GM19193 (cell line): ENCODE results near the gene C1orf105.

Experiments used
- POLR2A ChIP-seq: IDR thresholded peaks from 4 replicates; pipeline ENCODE4 v1.6.1; 2011; ENCODE audit not compliant: insufficient read depth, insufficient read length; ENCODE audit errors: extremely low read depth

The C1orf105 gene

GRCh38 chr1:172453607-172454006 lies 33.1 kb downstream of the C1orf105 start:
- TF ChIP-seq POLR2A: no peak

- TF ChIP-seq POLR2A: no peak
These were observed 35.0 kb downstream of the C1orf105 start for GRCh38 chr1:172455451-172455850.

- no peak for TF ChIP-seq POLR2A
These were observed 35.9 kb downstream of the C1orf105 start for GRCh38 chr1:172456344-172456769.

GRCh38 chr1:172457479-172458130 lies 37.1 kb downstream of the C1orf105 start:
- no peak for TF ChIP-seq POLR2A

GRCh38 chr1:172460177-172460576 lies 39.7 kb downstream of the C1orf105 start:
- TF ChIP-seq POLR2A: no peak

- no peak for TF ChIP-seq POLR2A
These were observed 40.4 kb downstream of the C1orf105 start for GRCh38 chr1:172460887-172461315.

GRCh38 chr1:172465617-172466016 lies 45.1 kb downstream of the C1orf105 start:
- no peak for TF ChIP-seq POLR2A

DNA sequence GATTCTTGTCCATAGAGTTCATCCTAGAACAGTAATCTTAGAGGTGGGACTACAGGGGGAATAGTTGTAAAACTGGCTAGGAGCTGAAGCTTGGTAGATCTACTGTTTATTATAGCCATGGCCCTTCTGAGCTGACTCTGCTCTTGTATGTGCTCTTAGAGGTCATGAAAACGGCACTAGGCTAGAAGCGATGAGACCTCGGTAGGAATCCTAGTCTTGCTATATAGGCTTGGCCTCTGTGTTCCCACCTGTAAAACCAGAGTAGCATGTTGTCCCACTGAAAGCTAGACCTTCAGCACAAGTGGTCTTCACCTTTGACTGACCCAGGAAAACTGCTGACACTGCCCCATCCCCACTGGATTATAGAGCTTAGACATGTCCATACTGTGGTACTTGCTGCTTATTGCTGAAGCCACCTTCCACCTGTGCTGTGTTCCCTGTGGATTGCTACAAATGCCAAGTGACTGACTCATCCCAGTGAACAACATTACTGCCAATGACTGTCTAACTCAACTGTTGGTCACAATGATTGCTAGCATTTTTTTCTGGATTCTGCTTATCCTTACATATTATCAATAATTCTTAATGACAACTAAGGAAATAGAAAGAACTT lies 46.4 kb downstream of the C1orf105 start:
- TF ChIP-seq POLR2A: no peak

DNA sequence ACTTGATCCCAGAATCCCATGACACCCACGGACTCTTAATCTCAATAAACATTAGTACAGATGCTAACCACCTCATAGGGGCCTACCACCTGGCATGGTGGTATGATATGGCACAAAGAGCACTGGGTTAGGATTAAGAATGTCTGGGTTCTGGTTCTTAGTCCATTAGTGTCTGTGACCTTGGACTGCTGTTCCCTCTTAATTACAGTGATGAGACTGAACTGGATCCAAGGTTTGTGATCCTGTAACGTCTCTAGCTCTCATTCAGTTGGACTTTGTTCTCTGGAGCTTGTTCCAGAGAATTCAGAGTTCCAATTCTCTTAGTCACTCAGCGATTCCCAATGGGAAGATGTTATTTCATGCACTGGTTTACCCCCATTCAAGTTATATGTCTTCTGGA lies 47.0 kb downstream of the C1orf105 start:
- TF ChIP-seq POLR2A: no peak

- no peak for TF ChIP-seq POLR2A
These were observed 47.8 kb downstream of the C1orf105 start for GRCh38 chr1:172468296-172468695.

- TF ChIP-seq POLR2A: no peak
These were observed 49.2 kb downstream of the C1orf105 start for GRCh38 chr1:172469717-172470116.

- TF ChIP-seq POLR2A: no peak
These were observed 49.7 kb downstream of the C1orf105 start for GRCh38 chr1:172470149-172470548.

GRCh38 chr1:172471666-172472065 lies 51.2 kb downstream of the C1orf105 start:
- TF ChIP-seq POLR2A: no peak

- TF ChIP-seq POLR2A: no peak
These were observed 52.0 kb downstream of the C1orf105 start for GRCh38 chr1:172472495-172472894.

DNA sequence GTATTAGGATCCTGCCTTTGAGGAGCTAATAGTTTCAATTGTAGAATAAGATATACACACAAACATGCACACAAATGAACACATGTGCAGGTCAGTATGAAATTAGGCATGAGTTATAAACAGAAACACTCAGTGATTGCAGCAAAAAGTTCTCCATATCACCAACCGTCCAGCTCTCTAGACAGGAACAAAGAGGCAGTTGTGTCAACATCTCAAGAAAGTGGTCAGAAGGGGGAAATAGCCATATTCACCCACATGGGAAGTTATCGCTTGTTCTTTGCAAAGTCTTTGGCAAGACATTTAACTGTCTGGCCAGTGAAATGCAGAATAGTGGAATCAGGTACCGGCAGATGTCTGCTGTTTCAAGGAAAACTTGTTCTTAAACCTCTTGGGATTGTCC lies 52.8 kb downstream of the C1orf105 start:
- TF ChIP-seq POLR2A: no peak

DNA sequence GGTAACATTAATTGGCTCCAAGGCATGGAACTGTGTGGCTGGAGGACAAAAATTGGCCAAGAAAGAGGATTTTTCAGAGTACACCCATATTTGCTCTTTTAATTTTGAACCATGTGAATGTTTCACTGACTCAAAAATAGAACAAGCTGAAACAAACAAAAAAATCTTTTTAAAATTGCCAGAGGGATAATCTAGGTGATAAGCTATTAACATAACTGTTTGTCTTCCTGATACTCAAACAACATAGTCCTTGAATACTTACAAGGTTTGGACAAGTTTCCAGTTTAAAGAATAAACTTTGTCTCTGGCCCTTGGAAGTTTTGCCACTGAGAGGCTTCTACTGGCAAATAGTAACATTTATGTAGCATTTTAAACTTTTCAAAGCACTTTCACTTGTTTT lies 53.4 kb downstream of the C1orf105 start:
- no peak for TF ChIP-seq POLR2A
